Loucy (cell line): ENCODE measurements around the gene RUNX1.

Source experiments
- EZH2phosphoT487 ChIP-seq: fragments of 200-600 bp; IDR thresholded peaks from 2 replicates; pipeline ENCODE4 v1.6.1; 2018; ENCODE audit warnings: antibody characterized with exemption, mild to moderate bottlenecking, moderate library complexity, borderline replicate concordance
- TF ChIP-seq, protein P1 (sequence below): fragments of 200-600 bp; sonication (generic); conservative IDR thresholded peaks from 2 replicates; pipeline ENCODE4 v1.5.1; 2014; ENCODE audit warnings: mild to moderate bottlenecking, antibody characterized with exemption, low read length

- no peak for TF ChIP-seq EZH2phosphoT487
- TF ChIP-seq, protein P1, sequence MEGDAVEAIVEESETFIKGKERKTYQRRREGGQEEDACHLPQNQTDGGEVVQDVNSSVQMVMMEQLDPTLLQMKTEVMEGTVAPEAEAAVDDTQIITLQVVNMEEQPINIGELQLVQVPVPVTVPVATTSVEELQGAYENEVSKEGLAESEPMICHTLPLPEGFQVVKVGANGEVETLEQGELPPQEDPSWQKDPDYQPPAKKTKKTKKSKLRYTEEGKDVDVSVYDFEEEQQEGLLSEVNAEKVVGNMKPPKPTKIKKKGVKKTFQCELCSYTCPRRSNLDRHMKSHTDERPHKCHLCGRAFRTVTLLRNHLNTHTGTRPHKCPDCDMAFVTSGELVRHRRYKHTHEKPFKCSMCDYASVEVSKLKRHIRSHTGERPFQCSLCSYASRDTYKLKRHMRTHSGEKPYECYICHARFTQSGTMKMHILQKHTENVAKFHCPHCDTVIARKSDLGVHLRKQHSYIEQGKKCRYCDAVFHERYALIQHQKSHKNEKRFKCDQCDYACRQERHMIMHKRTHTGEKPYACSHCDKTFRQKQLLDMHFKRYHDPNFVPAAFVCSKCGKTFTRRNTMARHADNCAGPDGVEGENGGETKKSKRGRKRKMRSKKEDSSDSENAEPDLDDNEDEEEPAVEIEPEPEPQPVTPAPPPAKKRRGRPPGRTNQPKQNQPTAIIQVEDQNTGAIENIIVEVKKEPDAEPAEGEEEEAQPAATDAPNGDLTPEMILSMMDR: no peak
These were observed 12.4 kb downstream of the RUNX1 start for GRCh38 chr21:35036465-35037383.
